Activated CD4-positive, alpha-beta T cell treated with anti-CD3 and anti-CD28 coated beads, Interleukin-10, Interleukin-2, amounts not matched to agents 100 ng/mL and 50 ng/mL, durations not matched to agents 16 hours and 8 hours (primary cell): Measurements from ENCODE around the gene GPR68.

ENCODE experiments used
- DNase-seq: peaks from one replicate; pipeline ENCODE4 v3.0.0-alpha.2; 2020

Gene GPR68, protein sequence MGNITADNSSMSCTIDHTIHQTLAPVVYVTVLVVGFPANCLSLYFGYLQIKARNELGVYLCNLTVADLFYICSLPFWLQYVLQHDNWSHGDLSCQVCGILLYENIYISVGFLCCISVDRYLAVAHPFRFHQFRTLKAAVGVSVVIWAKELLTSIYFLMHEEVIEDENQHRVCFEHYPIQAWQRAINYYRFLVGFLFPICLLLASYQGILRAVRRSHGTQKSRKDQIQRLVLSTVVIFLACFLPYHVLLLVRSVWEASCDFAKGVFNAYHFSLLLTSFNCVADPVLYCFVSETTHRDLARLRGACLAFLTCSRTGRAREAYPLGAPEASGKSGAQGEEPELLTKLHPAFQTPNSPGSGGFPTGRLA

DNA sequence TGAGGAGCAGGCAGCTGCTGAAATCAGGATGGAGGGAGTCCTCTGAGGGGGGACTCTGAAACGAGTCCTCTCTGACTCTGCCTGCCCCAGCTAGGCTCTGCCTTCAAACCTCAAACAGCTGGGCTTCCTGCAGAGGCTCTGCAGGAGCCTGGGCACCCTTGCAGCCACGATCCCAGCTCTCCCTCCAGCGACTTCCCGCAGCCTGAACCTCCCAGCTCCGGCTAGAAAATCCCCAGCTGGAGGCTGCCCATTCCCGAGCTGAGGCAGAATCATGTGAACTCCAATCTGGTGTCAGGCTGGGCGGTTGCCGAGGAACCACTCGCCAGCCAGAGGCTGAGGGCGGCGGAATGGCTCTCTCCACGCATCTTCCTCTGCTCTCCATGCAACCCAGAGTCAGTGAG is at the start of gene GPR68:
Gene GPR68 (minus strand): TSS at position 204 of the 401 bp plus-strand sequence. CDS start 9,654 bp downstream, outside the sequence.
- peak; percentile 71 for DNase-seq

- DNase-seq = no peak
These were observed 49.6 kb upstream of the GPR68 start for GRCh38 chr14:91294153-91294552.

GRCh38 chr14:91293281-91293680 is 48.8 kb upstream of the GPR68 start:
- no peak for DNase-seq

DNA sequence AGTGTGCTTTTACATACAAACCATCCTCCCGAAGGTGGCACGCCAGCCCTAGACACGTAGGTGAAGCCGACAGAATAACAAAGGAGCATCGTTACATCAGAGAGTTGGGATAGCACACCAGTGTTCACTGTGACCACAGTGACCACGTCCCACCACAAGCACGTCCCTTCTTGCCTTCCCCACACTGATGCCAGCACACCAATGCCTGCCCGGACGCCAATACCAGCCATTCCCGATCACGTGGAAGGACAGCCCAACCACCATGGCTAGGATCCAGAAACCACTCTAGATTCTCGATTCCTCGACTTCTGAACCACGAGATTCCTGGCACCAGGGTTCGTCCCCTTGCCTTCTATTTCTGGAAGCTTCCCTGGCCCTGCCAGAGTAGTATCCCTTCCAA is 48.0 kb upstream of the GPR68 start:
- no peak for DNase-seq

DNA sequence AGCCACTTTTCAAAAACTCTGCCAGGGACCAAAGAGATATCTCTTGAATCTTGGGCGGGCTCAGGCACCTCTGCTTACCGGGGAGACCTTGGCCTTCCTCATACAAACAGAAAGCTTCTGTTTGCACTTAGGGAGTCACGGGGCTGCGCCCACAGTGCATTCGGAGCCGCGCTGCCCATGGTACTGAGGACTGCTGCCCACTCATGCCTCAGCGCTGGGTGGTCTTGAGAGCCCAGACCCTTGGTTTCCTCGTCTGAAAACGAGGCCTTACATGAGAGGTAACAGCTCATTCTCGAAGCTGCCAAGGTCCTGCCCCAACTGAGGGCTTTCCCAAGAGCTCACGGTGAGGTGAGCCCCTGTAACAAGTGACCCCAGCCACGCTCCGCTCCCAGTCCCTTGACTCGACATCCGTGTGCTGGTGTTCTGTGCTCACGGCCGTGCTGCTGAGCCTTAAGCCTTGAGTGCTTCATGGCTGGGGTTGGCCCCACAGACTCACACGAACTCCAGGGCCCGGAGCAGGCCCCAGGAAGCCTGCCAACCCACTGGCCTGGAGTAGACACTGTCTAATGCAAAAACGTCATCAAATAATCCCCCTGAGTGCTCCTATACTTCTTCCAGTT is 47.4 kb upstream of the GPR68 start:
- no peak for DNase-seq

DNA sequence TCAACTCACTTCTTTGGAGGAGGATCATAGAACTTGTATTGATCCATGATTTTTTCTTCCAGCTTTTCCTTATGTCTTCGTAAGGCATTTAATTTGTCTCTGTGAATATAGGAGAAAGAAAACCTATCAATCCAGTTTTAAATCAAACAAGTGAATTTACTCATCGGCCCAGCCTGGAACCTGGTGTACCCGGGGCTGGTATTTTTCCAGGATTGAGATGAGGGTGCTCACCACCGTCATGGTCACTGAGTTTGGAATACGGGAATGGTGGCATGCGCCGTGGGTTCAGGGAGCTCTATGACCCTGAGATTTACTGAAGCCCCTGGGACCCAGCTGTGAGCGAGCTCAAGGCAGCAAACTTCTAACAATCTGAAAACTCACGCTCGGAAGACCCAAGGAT is 46.5 kb upstream of the GPR68 start:
- DNase-seq = no peak

DNA sequence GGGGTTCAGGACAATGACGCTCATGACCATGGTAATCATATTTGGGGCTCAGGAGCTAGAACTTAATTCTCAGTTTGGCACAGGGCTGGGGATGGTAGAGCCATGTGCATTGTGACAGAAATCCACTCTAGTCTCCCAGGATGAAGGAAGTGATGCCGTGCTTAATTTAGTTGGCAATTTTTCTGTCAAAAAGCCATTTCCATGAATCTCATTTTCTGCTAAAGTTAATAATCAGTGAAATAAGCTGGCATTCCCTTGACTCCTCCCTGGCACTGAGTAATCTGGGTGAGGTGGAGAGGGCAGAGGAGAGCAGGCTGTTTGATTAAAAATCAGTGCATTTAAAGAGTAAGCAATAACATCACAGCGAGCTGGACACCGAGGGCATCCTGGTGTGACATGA is 45.0 kb upstream of the GPR68 start:
- no peak for DNase-seq

GRCh38 chr14:91288876-91289275 is 44.4 kb upstream of the GPR68 start:
- DNase-seq = no peak

DNA sequence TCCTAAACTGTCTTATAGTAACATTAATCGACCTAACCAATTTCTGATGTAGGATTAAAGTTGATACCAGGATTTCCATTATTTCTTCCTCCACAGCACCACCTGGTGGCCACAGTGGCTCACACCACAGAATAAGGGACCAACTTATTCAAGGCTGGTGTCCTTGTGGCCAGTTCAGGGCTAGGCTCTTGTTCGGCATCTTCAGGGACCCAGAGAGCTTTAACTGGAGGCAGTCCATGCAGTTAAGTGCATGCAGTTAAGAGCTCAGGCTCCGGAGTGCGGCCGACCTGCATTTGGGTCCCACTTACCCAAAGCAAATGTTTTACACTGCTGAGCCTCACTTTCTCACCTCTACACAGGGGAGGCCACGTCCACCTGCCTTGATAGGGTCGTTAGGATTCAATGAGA is 42.0 kb upstream of the GPR68 start:
- peak; percentile 80 for DNase-seq

GRCh38 chr14:91284791-91285548 is 40.5 kb upstream of the GPR68 start:
- no peak for DNase-seq

DNA sequence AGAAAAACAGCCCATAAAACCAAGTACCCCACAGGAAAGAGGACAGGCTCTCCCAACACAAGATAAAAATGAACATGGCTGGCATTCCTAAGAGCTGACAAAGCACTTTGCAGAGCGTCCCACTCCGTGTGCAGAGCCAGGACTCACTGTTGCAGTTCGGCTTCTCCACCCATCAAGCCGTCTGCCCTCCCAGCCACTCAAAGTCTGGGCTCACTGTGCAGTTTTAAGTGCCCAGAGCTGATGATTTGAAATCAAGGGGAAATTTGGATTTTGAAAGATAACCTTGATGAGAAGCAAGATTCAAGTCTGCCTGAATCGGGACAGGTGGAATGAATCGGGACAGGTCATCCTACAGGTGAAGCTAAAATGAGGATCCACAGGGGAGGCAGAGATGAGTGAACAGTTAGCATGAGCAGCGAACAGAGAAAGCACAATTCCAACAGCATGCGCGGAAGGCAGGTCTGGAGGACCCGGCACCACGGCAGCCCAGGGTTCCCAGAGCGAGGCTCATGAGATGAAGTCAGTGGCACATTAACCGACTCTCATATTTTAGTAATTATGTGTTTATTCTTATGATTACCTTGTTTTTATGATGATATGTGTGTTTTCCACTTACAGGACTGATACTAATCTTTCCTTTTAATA is 39.8 kb upstream of the GPR68 start:
- DNase-seq = no peak

DNA sequence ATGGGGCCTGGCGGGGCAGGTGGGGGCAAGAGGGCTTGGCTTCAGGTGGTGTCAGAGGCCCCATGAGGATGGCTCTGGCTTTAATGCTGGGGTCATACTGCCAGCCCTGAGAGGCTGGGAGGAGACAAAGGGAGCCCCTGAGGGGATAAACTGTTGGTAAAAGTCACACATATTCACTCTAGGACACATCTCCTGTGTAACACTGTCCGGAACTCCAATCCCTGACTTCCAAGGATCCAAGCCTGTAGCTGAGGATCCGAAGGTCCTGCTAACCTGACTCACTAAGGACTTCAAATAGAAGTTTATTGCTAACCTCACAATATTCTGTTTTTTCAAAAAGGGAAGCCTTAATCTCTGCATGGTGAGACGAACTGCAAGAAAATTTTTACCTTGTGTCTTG is 39.2 kb upstream of the GPR68 start:
- no peak for DNase-seq

GRCh38 chr14:91282954-91283645 is 38.6 kb upstream of the GPR68 start:
- DNase-seq = no peak

DNA sequence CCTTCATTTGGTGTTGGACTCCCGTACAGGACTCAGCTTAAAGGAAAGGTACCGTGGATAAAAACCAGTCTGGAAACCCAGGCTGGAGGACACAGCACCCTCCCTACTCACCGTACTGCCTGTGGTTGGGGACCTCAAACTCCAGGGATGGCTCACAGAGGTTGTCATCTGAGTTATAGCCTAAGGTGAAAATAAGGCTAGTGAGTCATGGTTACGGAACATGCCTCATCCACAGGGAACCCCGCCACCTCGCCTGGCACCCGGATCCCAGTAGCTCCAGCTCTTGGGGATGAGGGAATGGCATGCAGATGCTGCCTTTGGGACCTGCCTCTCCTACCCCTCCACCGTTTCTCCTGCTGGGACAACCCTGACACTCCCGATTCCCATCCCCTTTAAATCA is 36.8 kb upstream of the GPR68 start:
- DNase-seq = no peak

DNA sequence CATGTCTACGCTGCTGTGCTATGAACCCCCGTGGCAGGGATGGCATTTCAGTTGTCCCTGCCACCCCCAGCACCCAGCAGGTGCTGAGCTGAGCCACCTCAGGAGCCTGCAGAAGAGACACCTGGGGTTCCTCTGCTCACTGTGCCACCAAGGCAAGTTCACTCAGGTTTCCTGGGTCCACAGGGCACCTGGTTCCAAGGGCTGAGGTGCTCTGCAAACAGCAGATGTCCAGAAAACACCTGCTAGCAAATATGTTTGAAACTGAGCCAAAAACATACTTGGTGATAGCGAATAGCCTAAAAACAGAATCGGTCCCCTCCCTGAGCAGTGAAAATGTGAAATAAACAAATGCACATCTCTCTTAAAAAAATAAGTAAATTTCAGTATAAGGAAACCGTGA is 35.6 kb upstream of the GPR68 start:
- DNase-seq = no peak

- DNase-seq = no peak
These were observed 34.9 kb upstream of the GPR68 start for GRCh38 chr14:91279354-91279753.

- DNase-seq = no peak
These were observed 33.8 kb upstream of the GPR68 start for GRCh38 chr14:91278383-91278715.

DNA sequence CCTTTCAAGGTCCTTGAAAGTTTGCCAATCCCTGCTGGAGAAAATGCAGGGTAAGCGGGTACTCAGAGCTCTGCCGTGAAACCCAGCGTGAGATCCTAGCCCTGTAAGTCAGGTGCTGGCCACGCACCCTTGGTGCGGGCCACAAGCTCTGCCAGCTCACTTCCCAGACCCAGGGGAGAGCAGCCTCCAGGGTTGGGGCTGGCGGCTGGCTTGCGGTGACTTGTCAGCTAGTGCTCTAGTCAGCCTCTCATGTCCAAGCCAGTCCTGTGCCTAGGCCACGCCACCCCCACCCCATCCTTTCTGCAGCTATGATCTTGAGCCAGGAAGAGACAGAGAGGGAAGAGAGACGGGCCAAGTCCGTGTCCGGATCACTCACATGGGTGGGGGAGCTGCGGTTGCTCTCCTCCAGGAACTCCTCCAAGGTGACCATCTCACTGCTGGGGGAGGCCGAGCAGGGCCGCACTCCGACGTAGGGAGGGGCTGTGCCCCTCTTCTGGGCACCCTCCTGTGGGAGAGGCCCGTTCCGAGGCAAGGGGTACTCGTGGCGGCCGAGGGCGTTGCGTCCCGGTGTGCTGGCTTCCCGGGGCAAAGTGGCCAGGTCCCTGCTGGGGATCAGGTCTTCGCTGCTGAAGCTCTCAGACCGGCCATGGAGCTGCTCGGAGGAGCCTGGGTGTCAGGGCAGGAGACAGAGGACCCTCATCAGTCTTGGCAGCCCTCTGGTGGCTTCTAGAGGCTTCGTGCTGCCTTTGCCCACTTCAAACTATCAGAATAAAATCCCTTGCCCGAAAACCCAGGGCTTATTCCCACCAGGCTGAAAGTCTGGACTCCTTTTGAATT is 33.3 kb upstream of the GPR68 start:
- no peak for DNase-seq

DNA sequence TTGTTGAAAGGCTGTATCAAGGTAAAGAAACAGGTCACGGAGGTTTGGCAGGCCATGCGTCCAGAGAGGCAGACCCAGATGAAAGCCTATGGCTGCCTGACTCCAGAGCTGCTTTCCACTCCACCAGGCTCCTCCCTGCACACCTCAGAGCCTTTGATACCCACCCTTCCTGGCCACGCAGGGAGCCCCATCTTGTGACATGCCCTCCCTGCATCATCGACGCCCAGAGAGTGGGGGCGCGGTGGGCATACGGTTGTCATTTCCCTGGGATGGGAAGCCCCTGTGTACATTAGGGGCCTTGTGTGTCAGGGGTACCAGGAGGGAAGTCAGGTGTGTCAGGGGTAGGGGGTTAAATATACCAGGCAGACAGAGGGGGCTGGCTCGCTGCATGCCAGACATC is 30.3 kb upstream of the GPR68 start:
- DNase-seq = no peak

GRCh38 chr14:91273885-91274273 is 29.4 kb upstream of the GPR68 start:
- DNase-seq = no peak

- no peak for DNase-seq
These were observed 28.9 kb upstream of the GPR68 start for GRCh38 chr14:91273273-91273884.
